ENCODE measurements around the gene ACE2. TPM values are rescaled to one million over a fixed set of nuclear protein-coding genes. Genes with fewer than 3 reads are reported as not detected.
A peak's percentile ranks its signal among the peaks of the same experiment; 100 is the strongest.

The ACE2 gene
- total RNA-seq, 1 donor from 2014 or later = not detected

DNA sequence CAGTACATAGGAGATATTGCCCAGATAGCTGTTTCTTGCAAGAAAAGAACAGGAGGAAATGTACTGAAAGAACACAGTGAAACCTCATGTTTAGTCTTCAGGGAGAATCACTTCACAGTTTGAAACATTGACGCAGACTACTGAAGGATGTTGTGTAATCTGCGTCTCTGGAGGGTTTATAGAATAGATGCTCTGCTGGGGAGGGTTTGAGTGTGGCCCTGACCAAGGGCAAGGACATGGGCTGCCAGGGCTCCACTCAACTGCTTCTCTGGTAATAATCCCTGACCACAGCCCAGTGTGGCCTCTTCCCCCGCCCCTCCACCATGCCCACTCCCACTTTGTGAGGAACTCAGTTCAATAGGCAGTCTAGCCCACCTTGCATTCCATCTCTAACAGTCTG, 15.8 kb upstream of the ACE2 start:
- Mint-ChIP-seq H3K36me3 (ENCODE audit: low read depth) (no peaks in the 10 kb centered on the region), H3K27me3 (ENCODE audit: low read depth) (peaks cover 11% of the 10 kb centered on the region), H3K4me3 (no peak overlapping the region), H3K27ac (ENCODE audit: unreplicated experiment) (no peak overlapping the region), H3K9me3 (no peaks in the 10 kb centered on the region), H3K4me1 (no peaks in the 10 kb centered on the region)
- no peak for DNase-seq (ENCODE audit: low read depth, low spot score)
- TF ChIP-seq, protein P1, sequence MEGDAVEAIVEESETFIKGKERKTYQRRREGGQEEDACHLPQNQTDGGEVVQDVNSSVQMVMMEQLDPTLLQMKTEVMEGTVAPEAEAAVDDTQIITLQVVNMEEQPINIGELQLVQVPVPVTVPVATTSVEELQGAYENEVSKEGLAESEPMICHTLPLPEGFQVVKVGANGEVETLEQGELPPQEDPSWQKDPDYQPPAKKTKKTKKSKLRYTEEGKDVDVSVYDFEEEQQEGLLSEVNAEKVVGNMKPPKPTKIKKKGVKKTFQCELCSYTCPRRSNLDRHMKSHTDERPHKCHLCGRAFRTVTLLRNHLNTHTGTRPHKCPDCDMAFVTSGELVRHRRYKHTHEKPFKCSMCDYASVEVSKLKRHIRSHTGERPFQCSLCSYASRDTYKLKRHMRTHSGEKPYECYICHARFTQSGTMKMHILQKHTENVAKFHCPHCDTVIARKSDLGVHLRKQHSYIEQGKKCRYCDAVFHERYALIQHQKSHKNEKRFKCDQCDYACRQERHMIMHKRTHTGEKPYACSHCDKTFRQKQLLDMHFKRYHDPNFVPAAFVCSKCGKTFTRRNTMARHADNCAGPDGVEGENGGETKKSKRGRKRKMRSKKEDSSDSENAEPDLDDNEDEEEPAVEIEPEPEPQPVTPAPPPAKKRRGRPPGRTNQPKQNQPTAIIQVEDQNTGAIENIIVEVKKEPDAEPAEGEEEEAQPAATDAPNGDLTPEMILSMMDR (conservative IDR thresholded peaks at IDR 0.05) = no peak

DNA sequence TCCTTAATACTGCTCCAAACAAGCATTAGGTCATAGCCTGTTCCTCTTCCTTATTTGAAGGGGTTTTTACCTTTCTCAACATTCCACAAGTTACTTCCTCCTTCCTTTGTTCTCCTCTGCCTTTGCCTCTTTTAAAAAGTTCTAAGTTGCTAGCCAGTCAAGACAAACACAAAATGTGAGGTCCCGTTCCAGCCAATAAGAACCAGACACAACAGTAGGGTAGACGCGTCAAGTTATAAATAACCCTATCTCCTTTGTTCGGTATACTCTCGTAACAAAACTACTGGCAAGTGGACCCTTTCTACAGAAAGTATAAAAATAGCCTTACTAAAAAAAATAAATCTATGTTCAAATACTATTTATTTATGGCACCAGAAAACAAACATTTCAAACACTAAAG, 6.3 kb upstream of the ACE2 start:
- H3K9me3 Mint-ChIP-seq = peaks cover 4% of the 10 kb centered on the region
- H3K4me1 Mint-ChIP-seq = peaks cover 4% of the 10 kb centered on the region
- no peak for DNase-seq (ENCODE audit: low read depth, low spot score)
- H3K27ac Mint-ChIP-seq (ENCODE audit: unreplicated experiment) = peak overlapping the region; percentile 52
- no peaks in the 10 kb centered on the region for H3K36me3 Mint-ChIP-seq (ENCODE audit: low read depth)
- no peaks in the 10 kb centered on the region for H3K27me3 Mint-ChIP-seq (ENCODE audit: low read depth)
- TF ChIP-seq, protein P1 (conservative IDR thresholded peaks at IDR 0.05) = no peak
- H3K4me3 Mint-ChIP-seq = no peak overlapping the region

DNA sequence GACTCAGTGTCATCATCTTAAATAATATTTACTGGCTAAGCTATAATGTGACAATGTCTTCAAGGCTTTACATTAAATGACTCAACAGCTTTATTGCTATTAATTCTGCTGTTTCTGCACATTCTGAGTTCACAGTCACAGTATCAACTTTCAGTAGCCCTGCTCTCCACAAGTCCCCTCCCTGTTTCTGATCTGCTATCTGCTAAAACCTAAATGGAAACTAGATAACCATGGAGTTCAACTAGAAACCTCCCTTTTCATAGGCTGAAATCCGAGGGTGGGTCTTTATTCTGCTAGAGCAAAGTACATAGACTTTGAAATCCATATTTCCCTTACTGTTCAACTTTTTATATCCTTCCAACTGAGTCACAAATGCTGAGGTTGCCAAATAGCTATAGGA, 5.4 kb upstream of the ACE2 start:
- Mint-ChIP-seq H3K27ac (ENCODE audit: unreplicated experiment) (no peak overlapping the region), H3K4me1 (peaks cover 4% of the 10 kb centered on the region), H3K27me3 (ENCODE audit: low read depth) (no peaks in the 10 kb centered on the region), H3K4me3 (no peak overlapping the region), H3K36me3 (ENCODE audit: low read depth) (no peaks in the 10 kb centered on the region), H3K9me3 (peaks cover 3% of the 10 kb centered on the region)
- TF ChIP-seq, protein P1 (conservative IDR thresholded peaks at IDR 0.05) = no peak
- no peak for DNase-seq (ENCODE audit: low read depth, low spot score)

DNA sequence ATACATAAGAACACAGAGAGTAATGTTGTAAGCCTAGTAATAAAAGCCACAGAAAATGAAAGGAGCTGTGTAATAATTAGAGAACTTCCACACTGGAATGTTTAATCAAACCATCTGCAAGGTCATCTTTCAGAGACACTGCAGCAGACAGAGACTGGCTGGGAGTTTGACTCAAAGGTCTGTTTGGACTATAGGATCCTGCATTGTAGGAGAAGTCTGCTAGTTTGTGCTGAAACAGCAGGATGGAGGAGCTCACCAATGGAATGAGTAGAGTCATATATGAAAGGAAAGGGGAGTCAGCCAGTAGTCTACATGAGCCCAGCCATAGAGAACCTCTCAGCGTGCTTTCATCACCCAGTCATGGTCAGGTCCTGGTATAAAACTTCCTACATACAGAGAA, 4.5 kb upstream of the ACE2 start:
- Mint-ChIP-seq H3K4me1 (peaks cover 4% of the 10 kb centered on the region), H3K27ac (ENCODE audit: unreplicated experiment) (no peak overlapping the region), H3K9me3 (no peaks in the 10 kb centered on the region), H3K27me3 (ENCODE audit: low read depth) (no peaks in the 10 kb centered on the region), H3K36me3 (ENCODE audit: low read depth) (no peaks in the 10 kb centered on the region), H3K4me3 (no peak overlapping the region)
- no peak for DNase-seq (ENCODE audit: low read depth, low spot score)
- TF ChIP-seq, protein P1 (conservative IDR thresholded peaks at IDR 0.05) = no peak

DNA sequence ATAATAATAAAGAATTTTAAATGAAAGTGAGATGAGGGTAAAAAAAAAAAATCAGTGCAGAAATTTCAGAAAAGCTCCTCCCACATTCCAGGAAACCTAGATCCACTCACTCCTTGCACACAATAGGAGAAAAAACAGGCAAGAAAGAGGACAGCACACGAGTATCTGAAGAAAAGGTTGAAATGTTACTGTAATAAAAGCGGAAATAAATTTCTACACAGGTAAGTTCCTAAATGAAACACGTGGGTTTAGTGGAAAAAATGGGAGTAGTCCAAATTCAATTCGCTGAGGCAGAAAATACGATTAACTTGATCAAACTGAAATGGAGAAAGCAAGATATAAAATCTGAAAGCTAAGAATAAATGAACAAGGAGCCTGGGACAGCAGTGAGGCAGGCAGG, 2.0 kb upstream of the ACE2 start:
- Mint-ChIP-seq H3K4me1 (peaks cover 4% of the 10 kb centered on the region), H3K9me3 (no peaks in the 10 kb centered on the region), H3K36me3 (ENCODE audit: low read depth) (no peaks in the 10 kb centered on the region), H3K27me3 (ENCODE audit: low read depth) (no peaks in the 10 kb centered on the region), H3K4me3 (no peak overlapping the region), H3K27ac (ENCODE audit: unreplicated experiment) (no peak overlapping the region)
- TF ChIP-seq, protein P1 (conservative IDR thresholded peaks at IDR 0.05) = no peak
- no peak for DNase-seq (ENCODE audit: low read depth, low spot score)

DNA sequence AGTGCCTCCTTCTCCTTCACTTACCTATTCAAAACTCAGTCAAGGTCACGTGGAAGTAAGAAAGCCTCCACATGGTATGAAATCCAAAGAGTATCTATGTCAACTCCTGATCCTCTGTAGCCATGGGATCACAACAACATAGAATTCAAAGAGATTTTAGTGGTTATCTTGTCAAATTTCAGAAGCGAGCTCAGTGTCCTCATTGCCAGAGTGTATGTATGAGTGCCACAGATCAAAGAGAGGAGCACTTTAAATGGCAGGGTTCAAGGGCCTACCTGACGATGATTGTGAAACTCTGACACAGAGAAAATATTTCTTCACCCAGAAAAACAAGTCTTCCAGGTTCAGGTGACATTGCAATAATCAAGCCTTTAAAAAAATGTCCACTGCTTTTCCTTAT, 1.2 kb upstream of the ACE2 start:
- DNase-seq (ENCODE audit: low read depth, low spot score) = no peak
- no peaks in the 10 kb centered on the region for H3K9me3 Mint-ChIP-seq
- TF ChIP-seq, protein P1 (conservative IDR thresholded peaks at IDR 0.05) = no peak
- H3K4me1 Mint-ChIP-seq = peaks cover 2% of the 10 kb centered on the region
- no peaks in the 10 kb centered on the region for H3K36me3 Mint-ChIP-seq (ENCODE audit: low read depth)
- H3K27me3 Mint-ChIP-seq (ENCODE audit: low read depth) = no peaks in the 10 kb centered on the region
- H3K27ac Mint-ChIP-seq (ENCODE audit: unreplicated experiment) = no peak overlapping the region
- H3K4me3 Mint-ChIP-seq = no peak overlapping the region

All from neural crest cell (in vitro differentiated cells).